Calu3 (cell line): ENCODE results near the gene THADA. TPM values are rescaled to one million over a fixed set of nuclear protein-coding genes. Genes with fewer than 3 reads are reported as not detected.

ENCODE experiments used
- BruUV-seq: library from RNA; stranded (reverse); fragments of 400-500 nt; replicated peaks from 2 replicates; lab custom pipeline; 2021; lab: Mats Ljungman, UMichigan
- CTCF ChIA-PET: fragments of 300-600 bp; sonication (Branson Sonifier 250); formaldehyde crosslinking; loops from one replicate; lab custom pipeline; 2022; ENCODE audit warnings: antibody characterized with exemption; lab: Charles Lee
- DNase-seq: peaks from one replicate; pipeline ENCODE4 v3.0.0; 2022
- H3K27ac Mint-ChIP-seq: one replicate; pipeline ENCODE4 v1.8.0; 2022; ENCODE audit warnings: mixed read lengths; ENCODE audit not compliant: unreplicated experiment
- H3K27me3 Mint-ChIP-seq: one replicate; pipeline ENCODE4 v1.8.0; 2022; ENCODE audit warnings: mixed read lengths; ENCODE audit not compliant: unreplicated experiment
- H3K36me3 Mint-ChIP-seq: one replicate; pipeline ENCODE4 v1.8.0; 2022; ENCODE audit warnings: mild to moderate bottlenecking, moderate library complexity, mixed read lengths; ENCODE audit not compliant: insufficient read depth, unreplicated experiment
- H3K4me1 Mint-ChIP-seq: one replicate; pipeline ENCODE4 v1.8.0; 2022; ENCODE audit warnings: mild to moderate bottlenecking, low read depth, mixed read lengths; ENCODE audit not compliant: unreplicated experiment
- H3K4me3 Mint-ChIP-seq: one replicate; pipeline ENCODE4 v1.8.0; 2022; ENCODE audit warnings: mild to moderate bottlenecking, low read depth, moderate library complexity, mixed read lengths; ENCODE audit not compliant: unreplicated experiment
- H3K9me3 Mint-ChIP-seq: one replicate; pipeline ENCODE4 v1.8.0; 2022; ENCODE audit warnings: low read depth, mixed read lengths; ENCODE audit not compliant: unreplicated experiment
- intact Hi-C: fragments of 100-400 bp; cut with micrococcal nuclease; formaldehyde crosslinking; loops from one replicate; pipeline ENCODE4 v1.10.0; 2022; ENCODE audit not compliant: unreplicated experiment
- total RNA-seq: library from RNA; stranded (reverse); gene quantifications from 2 replicates; pipeline ENCODE4 v1.2.3, GENCODE V29; 2022
- TF ChIP-seq, protein P1 (sequence below): fragments of 200-600 bp; IDR thresholded peaks from one replicate; pipeline ENCODE4 v1.8.0; 2022; ENCODE audit warnings: antibody characterized with exemption; ENCODE audit not compliant: unreplicated experiment

THADA gene
- total RNA-seq, 1 experiment from 2014 or later, result 35.5 TPM

DNA sequence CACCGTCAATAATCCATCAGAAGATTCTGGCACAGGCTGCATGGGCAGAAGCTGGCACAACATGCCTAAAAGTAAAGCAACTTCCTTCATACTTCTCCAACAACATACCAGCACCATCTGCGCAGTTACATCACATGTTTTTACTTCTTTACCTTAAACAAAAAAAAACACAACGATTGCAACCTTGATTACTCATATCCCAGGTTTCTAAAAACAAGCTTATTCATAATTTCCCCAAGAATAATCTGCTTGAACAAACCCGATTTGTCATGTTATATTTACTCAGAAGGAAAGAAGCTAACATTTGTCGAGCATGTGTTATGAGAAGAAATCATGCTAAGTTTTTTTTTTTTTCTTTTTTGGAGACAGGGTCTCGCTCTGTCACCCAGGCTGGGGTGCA lies 54.7 kb downstream of the THADA start:
- TF ChIP-seq, protein P1, sequence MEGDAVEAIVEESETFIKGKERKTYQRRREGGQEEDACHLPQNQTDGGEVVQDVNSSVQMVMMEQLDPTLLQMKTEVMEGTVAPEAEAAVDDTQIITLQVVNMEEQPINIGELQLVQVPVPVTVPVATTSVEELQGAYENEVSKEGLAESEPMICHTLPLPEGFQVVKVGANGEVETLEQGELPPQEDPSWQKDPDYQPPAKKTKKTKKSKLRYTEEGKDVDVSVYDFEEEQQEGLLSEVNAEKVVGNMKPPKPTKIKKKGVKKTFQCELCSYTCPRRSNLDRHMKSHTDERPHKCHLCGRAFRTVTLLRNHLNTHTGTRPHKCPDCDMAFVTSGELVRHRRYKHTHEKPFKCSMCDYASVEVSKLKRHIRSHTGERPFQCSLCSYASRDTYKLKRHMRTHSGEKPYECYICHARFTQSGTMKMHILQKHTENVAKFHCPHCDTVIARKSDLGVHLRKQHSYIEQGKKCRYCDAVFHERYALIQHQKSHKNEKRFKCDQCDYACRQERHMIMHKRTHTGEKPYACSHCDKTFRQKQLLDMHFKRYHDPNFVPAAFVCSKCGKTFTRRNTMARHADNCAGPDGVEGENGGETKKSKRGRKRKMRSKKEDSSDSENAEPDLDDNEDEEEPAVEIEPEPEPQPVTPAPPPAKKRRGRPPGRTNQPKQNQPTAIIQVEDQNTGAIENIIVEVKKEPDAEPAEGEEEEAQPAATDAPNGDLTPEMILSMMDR, result no peak
- intact Hi-C loops, result loop anchor here (5.0 kb wide), 1 partner anchor 54 kb away; no protein-coding TSS in a partner anchor
- Mint-ChIP-seq H3K27me3 (no peaks in the 10 kb centered on the region), H3K4me3 (no peak overlapping the region), H3K27ac (no peak overlapping the region), H3K36me3 (peaks cover 4% of the 10 kb centered on the region), H3K9me3 (no peaks in the 10 kb centered on the region), H3K4me1 (no peaks in the 10 kb centered on the region)
- no peak for DNase-seq
- no TSS peak for BruUV-seq
- CTCF ChIA-PET, result interaction anchor here (0.7 to 0.9 kb wide), 4 partner anchors 10 to 682 kb away, joined by 3 read pairs; no protein-coding TSS in a partner anchor

DNA sequence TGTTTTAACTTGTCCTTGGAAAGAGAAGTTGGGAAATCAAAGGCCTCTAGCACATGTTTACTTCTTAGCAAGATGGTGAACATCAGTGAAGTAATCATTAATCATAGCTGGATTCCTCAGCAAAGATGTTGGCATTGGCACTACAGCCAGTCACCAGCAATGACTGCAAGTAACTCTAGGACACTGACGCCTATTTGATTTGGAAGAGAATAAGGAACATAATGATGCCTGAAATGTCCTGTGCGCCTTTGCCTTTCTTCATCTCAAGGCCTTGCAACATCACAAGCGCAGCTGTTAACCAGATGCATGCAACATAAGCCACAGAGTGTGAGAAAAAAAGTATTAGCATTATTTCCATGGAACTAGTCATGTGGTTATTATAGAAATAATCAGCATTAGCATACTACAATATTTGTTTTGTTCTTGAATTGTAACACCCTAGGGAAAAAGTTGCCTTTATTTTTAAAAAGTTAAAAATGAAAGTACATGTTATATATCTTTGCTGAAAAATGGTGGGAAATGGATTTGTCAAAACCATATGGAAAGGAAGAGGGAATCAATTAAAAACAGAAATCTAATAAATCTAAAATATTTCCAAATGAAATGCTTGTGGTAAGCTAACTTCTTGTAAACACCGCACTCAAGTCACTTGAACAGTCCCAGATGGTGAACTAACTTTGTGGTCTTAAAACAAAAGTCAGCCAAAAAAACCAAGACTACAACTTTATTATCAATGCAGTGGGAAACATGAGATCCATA lies 55.6 kb downstream of the THADA start:
- DNase-seq, result no peak
- Mint-ChIP-seq H3K9me3 (no peaks in the 10 kb centered on the region), H3K4me1 (no peaks in the 10 kb centered on the region), H3K36me3 (peaks cover 6% of the 10 kb centered on the region), H3K4me3 (no peak overlapping the region), H3K27me3 (no peaks in the 10 kb centered on the region), H3K27ac (no peak overlapping the region)
- intact Hi-C loops, result loop anchor here (5.0 kb wide), 1 partner anchor 53 kb away; no protein-coding TSS in a partner anchor
- TSS peak; percentile 24 for BruUV-seq
- CTCF ChIA-PET, result interaction anchor here (0.9 kb wide), 1 partner anchor 311 kb away, joined by 3 read pairs; no protein-coding TSS in a partner anchor
- TF ChIP-seq, protein P1, result no peak

DNA sequence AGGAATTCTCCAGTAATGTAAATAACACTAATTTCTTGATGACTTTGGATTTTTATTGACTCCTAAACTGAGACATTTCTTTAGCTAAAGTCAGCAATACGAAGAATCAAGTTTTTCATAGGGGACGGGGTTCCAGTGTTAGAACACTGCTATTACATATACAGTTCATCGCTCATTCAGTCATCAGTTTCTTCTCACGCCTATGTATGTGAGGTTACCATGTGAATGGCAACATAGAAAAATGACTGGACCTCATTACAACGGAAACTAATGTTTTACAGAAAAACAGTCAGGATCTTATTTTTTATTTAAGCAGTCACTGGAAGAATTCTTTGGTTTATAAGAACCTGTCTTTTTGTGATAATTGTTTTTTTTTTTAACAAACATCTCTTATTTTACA lies 56.4 kb downstream of the THADA start:
- TF ChIP-seq, protein P1, result no peak
- Mint-ChIP-seq H3K27ac (no peak overlapping the region), H3K27me3 (no peaks in the 10 kb centered on the region), H3K4me3 (no peak overlapping the region), H3K9me3 (no peaks in the 10 kb centered on the region), H3K4me1 (no peaks in the 10 kb centered on the region), H3K36me3 (peaks cover 10% of the 10 kb centered on the region)
- CTCF ChIA-PET, result no interaction called here
- no peak for DNase-seq
- no TSS peak for BruUV-seq
- intact Hi-C loops, result no loop called here

DNA sequence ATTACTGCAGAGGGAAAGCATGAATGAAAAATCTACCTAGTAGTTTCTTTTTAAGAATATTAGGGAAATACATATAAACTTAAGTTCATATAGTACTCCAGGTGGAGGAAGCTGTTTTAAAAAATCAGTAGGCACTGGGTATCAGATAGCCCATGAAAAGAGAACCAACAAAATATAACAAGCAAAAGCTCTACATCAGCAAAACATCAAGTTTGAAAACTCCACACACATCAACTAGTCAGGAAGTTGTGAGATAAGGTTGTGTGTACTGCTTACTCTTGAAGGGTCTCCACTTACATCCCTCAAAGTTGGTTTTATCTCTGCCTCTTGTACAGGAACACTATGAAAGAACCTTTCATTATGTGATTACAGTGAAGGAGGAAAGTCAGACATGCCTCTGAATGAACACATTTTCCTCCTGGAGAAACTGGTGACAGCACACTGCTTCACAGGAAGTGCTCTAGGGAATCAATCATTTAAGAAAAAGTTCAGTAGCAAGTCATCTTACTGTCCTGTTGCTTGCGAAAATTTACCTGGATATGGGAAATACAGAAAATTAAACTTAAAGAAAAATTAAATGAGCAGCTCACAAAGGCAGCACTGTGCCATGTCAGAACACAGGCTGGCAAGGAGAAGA lies 57.7 kb downstream of the THADA start:
- no peaks in the 10 kb centered on the region for H3K27me3 Mint-ChIP-seq
- CTCF ChIA-PET, result interaction anchor here (0.7 kb wide), 1 partner anchor 592 kb away, joined by 3 read pairs; no protein-coding TSS in a partner anchor
- TF ChIP-seq, protein P1, result no peak
- no peaks in the 10 kb centered on the region for H3K9me3 Mint-ChIP-seq
- H3K4me1 Mint-ChIP-seq, result no peaks in the 10 kb centered on the region
- no peak for DNase-seq
- no peak overlapping the region for H3K27ac Mint-ChIP-seq
- no peak overlapping the region for H3K4me3 Mint-ChIP-seq
- intact Hi-C loops, result no loop called here
- BruUV-seq, result no TSS peak
- peaks cover 10% of the 10 kb centered on the region for H3K36me3 Mint-ChIP-seq
